Measurements from ENCODE around the gene SKI. TPM values are rescaled to one million over a fixed set of nuclear protein-coding genes. Genes with fewer than 3 reads are reported as not detected.

SKI gene
- total and polyA plus RNA-seq, 9 of the 15 experiments (the other 6 are each of a cell fraction or from before 2014, with no cell fraction given): 0.10 to 60.5 (median 4.6) TPM

GRCh38 chr1:2186901-2187300 lies 41.2 kb upstream of the SKI start:
- ATAC-seq (no peak), DNase-seq (ENCODE audit: extremely low read depth in 1 of 4, low spot score in 3 of 4) (no peak), FAIRE-seq (no peak)
- H3K27ac ChIP-seq (ENCODE audit: extremely low read depth, low read depth, low read length): no peak overlapping the region
- POLR2A ChIA-PET: interaction anchor here (0.6 to 1.6 kb wide), 3 partner anchors 12 to 263 kb away, joined by 3 to 8 read pairs (median 3); no protein-coding TSS in a partner anchor
- H3K9me3 ChIP-seq (replicated peaks; ENCODE audit: control insufficient read depth, insufficient read depth, low read depth, low read length): no peaks in the 10 kb centered on the region
- H2AFZ ChIP-seq (ENCODE audit: low read depth, low read length): no peak overlapping the region
- CTCF ChIA-PET (ENCODE audit: low intra/inter-chr PET ratio): no interaction called here
- peaks cover 16 to 69% of the 10 kb centered on the region in 2 experiments for H3K4me1 ChIP-seq (replicated peaks in 1 of 2; ENCODE audit: control insufficient read depth in 2 of 2, insufficient read depth in 2 of 2, low read length in 2 of 2)
- no peaks in the 10 kb centered on the region for H4K20me1 ChIP-seq (replicated peaks; ENCODE audit: control insufficient read depth, insufficient read depth, low read length)
- H3K9ac ChIP-seq (ENCODE audit: insufficient read depth in 1 of 2, low read depth in 2 of 2, low read length in 2 of 2): peak overlapping the region in 1 of 2 experiments; percentile 68; a peak in 1 of 4 replicates
- peaks cover 15% of the 10 kb centered on the region for H3K36me3 ChIP-seq (ENCODE audit: control insufficient read depth, insufficient read depth, low read length)
- in situ Hi-C loops (cut with MboI) (loop anchor here (25.0 kb wide), 1 partner anchor 350 kb away; the partner anchor contains the start of genes HES5 and PANK4), intact Hi-C loops (cut with micrococcal nuclease) (no loop called here)
- no TSS peak for BruUV-seq (replicated peaks)
- H3K27me3 ChIP-seq (ENCODE audit: control insufficient read depth in 2 of 2, insufficient read depth in 2 of 2, low read length in 2 of 2): no peaks in the 10 kb centered on the region
- H3K9me1 ChIP-seq (ENCODE audit: control insufficient read depth, insufficient read depth, low read length): no peaks in the 10 kb centered on the region
- no peak overlapping the region for H3K4me3 ChIP-seq
- H3K79me2 ChIP-seq (ENCODE audit: control insufficient read depth, insufficient read depth, low read length): peaks cover 16% of the 10 kb centered on the region
- 79% methylated on average over 9 of the region's 9 CpGs for WGBS (ENCODE audit: insufficient coverage, low coverage, missing lambda C conversion rate)
- H3K4me2 ChIP-seq (ENCODE audit: insufficient read depth, low read length): no peak overlapping the region
- no peak for TF ChIP-seq RAD51 (IDR thresholded peaks at IDR 0.05; ENCODE audit: borderline replicate concordance, low read depth)
- no peak for TF ChIP-seq HMG20A (CRISPR knock-in tag; conservative IDR thresholded peaks at IDR 0.05)
- no peak for TF ChIP-seq CXXC5 (CRISPR knock-in tag; IDR thresholded peaks at IDR 0.05)
- TF ChIP-seq POLR2B (IDR thresholded peaks at IDR 0.05; ENCODE audit: low read depth, partially characterized antibody): no peak
- no peak for TF ChIP-seq NFIC (IDR thresholded peaks at IDR 0.05)
- no peak for TF ChIP-seq JUN (IDR thresholded peaks at IDR 0.05; ENCODE audit: borderline replicate concordance, low read depth, low read length)
- no peak for TF ChIP-seq JUN (CRISPR knock-in tag; IDR thresholded peaks at IDR 0.05; ENCODE audit: borderline replicate concordance)
- no peak for TF ChIP-seq GMEB1 (CRISPR knock-in tag; IDR thresholded peaks at IDR 0.05)
- no peak for TF ChIP-seq PYGO2 (tag; IDR thresholded peaks at IDR 0.05)
- no peak for TF ChIP-seq IRF9 (tag; IDR thresholded peaks at IDR 0.05)
- TF ChIP-seq NCOA1 (IDR thresholded peaks at IDR 0.05; ENCODE audit: low read depth): no peak
- TF ChIP-seq ZNF507 (tag; conservative IDR thresholded peaks at IDR 0.05): no peak
- TF ChIP-seq ZC3H8 (IDR thresholded peaks at IDR 0.05): no peak
- TF ChIP-seq CTCFL (IDR thresholded peaks at IDR 0.05; ENCODE audit: borderline replicate concordance, insufficient read depth, low read depth, low read length, poor library complexity, severe bottlenecking): no peak
- no peak for TF ChIP-seq CREB5 (CRISPR knock-in tag; IDR thresholded peaks at IDR 0.05)
- no peak for TF ChIP-seq PRMT5 (CRISPR knock-in tag; IDR thresholded peaks at IDR 0.05)
- no peak for TF ChIP-seq CCAR2 (IDR thresholded peaks at IDR 0.05; ENCODE audit: low read depth, low read length)

Data from K562 (cell line).